ENCODE data around the gene ZNF354C. TPM values are rescaled to one million over a fixed set of nuclear protein-coding genes. Genes with fewer than 3 reads are reported as not detected.
A peak's percentile ranks its signal among the peaks of the same experiment; 100 is the strongest.

Gene ZNF354C
- 10 to 100 TPM in 1 of 3 donors, 1 to 10 TPM in 2; 7.4 to 11.6 (median 8.2) TPM for total RNA-seq

- DNase-seq (ENCODE audit: low spot score in 2 of 2): peak; percentile 61 to 82
- Histone ChIP-seq H3K4me1 (peaks cover 0 to 9% of the 10 kb centered on the region in 2 donors), H3K27ac (peak within 1 kb of the TSS; percentile 70 to 73), H3K9me3 (peaks cover 14 to 19% of the 10 kb centered on the region in 2 donors), H3K36me3 (no peaks in the 10 kb centered on the region), H3K4me3 (peak within 1 kb of the TSS; percentile 78 to 92 (median 89)), H3K27me3 (peaks cover 0 to 5% of the 10 kb centered on the region in 2 donors)
- intact Hi-C loops (cut with DNase I; ENCODE audit: low total_unique reads): no loop called here
- TF ChIP-seq, protein P1, sequence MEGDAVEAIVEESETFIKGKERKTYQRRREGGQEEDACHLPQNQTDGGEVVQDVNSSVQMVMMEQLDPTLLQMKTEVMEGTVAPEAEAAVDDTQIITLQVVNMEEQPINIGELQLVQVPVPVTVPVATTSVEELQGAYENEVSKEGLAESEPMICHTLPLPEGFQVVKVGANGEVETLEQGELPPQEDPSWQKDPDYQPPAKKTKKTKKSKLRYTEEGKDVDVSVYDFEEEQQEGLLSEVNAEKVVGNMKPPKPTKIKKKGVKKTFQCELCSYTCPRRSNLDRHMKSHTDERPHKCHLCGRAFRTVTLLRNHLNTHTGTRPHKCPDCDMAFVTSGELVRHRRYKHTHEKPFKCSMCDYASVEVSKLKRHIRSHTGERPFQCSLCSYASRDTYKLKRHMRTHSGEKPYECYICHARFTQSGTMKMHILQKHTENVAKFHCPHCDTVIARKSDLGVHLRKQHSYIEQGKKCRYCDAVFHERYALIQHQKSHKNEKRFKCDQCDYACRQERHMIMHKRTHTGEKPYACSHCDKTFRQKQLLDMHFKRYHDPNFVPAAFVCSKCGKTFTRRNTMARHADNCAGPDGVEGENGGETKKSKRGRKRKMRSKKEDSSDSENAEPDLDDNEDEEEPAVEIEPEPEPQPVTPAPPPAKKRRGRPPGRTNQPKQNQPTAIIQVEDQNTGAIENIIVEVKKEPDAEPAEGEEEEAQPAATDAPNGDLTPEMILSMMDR (IDR thresholded peaks at IDR 0.05): no peak
- peak; percentile 39 to 53 (median 45) for TF ChIP-seq POLR2AphosphoS5 (IDR thresholded peaks at IDR 0.05)
- no peak for TF ChIP-seq POLR2A (IDR thresholded peaks at IDR 0.05)
Measured at GRCh38 chr5:179060116-179061008, at the start of gene ZNF354C. ZNF354C (plus strand) TSS chr5:179060373; CDS start chr5:179062069, 1,696 bp downstream.

GRCh38 chr5:179023528-179024189 lies 36.5 kb upstream of the ZNF354C start, which contains the start of gene ZNF879:
ZNF879 (plus strand) TSS chr5:179023804; CDS start chr5:179025005, 1,201 bp downstream.
- H3K4me3 ChIP-seq: peak within 1 kb of the TSS; percentile 75 to 86 (median 75)
- intact Hi-C loops (cut with DNase I; ENCODE audit: low total_unique reads): loop anchor here (2.0 kb wide), 1 partner anchor 21 kb away; no protein-coding TSS in a partner anchor
- H3K36me3 ChIP-seq: peaks cover 19% of the 10 kb centered on the region
- peak; percentile 89 for DNase-seq (ENCODE audit: low spot score in 2 of 2)
- H3K27me3 ChIP-seq: no peaks in the 10 kb centered on the region
- H3K27ac ChIP-seq: peak within 1 kb of the TSS; percentile 88 to 92
- TF ChIP-seq, protein P1 (IDR thresholded peaks at IDR 0.05): no peak
- TF ChIP-seq POLR2AphosphoS5 (IDR thresholded peaks at IDR 0.05): peak; percentile 50 to 73 (median 56)
- H3K9me3 ChIP-seq: peaks cover 32 to 34% of the 10 kb centered on the region in 2 donors
- no peaks in the 10 kb centered on the region for H3K4me1 ChIP-seq

GRCh38 chr5:179033004-179033580 lies 27.1 kb upstream of the ZNF354C start:
- no peak for DNase-seq (ENCODE audit: low spot score in 2 of 2)
- intact Hi-C loops (cut with DNase I; ENCODE audit: low total_unique reads): no loop called here
- H3K27me3 ChIP-seq: no peaks in the 10 kb centered on the region
- H3K4me1 ChIP-seq: no peaks in the 10 kb centered on the region
- TF ChIP-seq POLR2A (IDR thresholded peaks at IDR 0.05) (no peak), POLR2AphosphoS5 (IDR thresholded peaks at IDR 0.05) (no peak)
- TF ChIP-seq, protein P1 (IDR thresholded peaks at IDR 0.05): no peak
- H3K9me3 ChIP-seq: peaks cover 91 to 100% of the 10 kb centered on the region in 2 donors
- peaks cover 44% of the 10 kb centered on the region for H3K36me3 ChIP-seq
- H3K27ac ChIP-seq: no peak overlapping the region
- no peak overlapping the region for H3K4me3 ChIP-seq

- no peak for DNase-seq (ENCODE audit: low spot score in 2 of 2)
- Histone ChIP-seq H3K4me3 (no peak overlapping the region), H3K36me3 (no peaks in the 10 kb centered on the region), H3K4me1 (no peaks in the 10 kb centered on the region), H3K9me3 (peaks cover 31 to 36% of the 10 kb centered on the region in 2 donors), H3K27me3 (no peaks in the 10 kb centered on the region), H3K27ac (no peak overlapping the region)
- no peak for TF ChIP-seq POLR2A (IDR thresholded peaks at IDR 0.05)
- no peak for TF ChIP-seq POLR2AphosphoS5 (IDR thresholded peaks at IDR 0.05)
- intact Hi-C loops (cut with DNase I; ENCODE audit: low total_unique reads): loop anchor here (1.0 kb wide), 1 partner anchor 21 kb away; no protein-coding TSS in a partner anchor
Measured at GRCh38 chr5:179044765-179045164, 15.4 kb upstream of the ZNF354C start.

DNA sequence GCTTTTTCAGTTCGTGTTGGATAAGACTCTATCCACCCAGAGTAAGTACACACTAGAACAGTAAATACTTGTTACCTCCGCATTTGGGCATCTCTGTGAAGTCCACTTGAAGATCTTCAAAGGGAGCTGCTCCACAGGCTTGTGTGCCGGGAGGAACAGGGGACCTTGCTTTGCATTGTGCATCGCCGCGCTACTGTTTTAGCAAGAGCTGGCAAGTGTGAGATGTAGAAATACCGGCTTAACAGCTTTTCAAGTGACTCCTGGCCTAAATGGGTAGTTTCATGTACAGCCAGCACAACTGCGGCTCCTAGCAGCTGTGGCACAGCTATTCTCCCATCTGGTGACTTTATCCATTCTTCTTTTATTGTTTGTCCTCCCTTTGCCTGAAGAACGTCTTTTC lies 8.4 kb upstream of the ZNF354C start:
- Histone ChIP-seq H3K36me3 (no peaks in the 10 kb centered on the region), H3K27ac (no peak overlapping the region), H3K27me3 (peaks cover 0 to 5% of the 10 kb centered on the region in 2 donors), H3K9me3 (peaks cover 10 to 11% of the 10 kb centered on the region in 2 donors), H3K4me1 (no peaks in the 10 kb centered on the region), H3K4me3 (no peak overlapping the region)
- DNase-seq (ENCODE audit: low spot score in 2 of 2): no peak
- TF ChIP-seq, protein P1 (IDR thresholded peaks at IDR 0.05): no peak
- TF ChIP-seq POLR2A (IDR thresholded peaks at IDR 0.05) (no peak), POLR2AphosphoS5 (IDR thresholded peaks at IDR 0.05) (no peak)
- intact Hi-C loops (cut with DNase I; ENCODE audit: low total_unique reads): no loop called here

Data from breast epithelium (tissue), 4 donors.